Measurements from ENCODE around the gene WDFY4.

DNA sequence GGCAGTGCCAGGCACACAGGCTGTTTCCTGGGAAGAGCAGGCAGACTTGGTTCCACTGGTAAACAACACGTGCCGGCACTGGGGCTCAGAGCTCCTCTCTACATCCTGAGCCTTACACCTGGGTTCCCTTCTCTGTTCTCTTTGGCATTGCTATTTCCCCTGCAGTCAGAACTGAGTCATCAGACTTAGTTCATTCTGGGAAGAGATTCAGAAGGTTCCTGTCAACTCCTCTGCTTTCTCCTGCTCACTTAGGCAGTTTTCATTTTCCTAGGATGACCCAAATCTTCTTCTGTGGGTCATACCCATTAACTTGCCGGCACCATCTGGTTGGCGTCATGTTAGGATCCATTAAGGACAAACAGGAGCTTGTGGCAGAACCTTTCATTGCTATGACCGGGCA, 288.4 kb downstream of the WDFY4 start:
- TF ChIP-seq, protein P1, sequence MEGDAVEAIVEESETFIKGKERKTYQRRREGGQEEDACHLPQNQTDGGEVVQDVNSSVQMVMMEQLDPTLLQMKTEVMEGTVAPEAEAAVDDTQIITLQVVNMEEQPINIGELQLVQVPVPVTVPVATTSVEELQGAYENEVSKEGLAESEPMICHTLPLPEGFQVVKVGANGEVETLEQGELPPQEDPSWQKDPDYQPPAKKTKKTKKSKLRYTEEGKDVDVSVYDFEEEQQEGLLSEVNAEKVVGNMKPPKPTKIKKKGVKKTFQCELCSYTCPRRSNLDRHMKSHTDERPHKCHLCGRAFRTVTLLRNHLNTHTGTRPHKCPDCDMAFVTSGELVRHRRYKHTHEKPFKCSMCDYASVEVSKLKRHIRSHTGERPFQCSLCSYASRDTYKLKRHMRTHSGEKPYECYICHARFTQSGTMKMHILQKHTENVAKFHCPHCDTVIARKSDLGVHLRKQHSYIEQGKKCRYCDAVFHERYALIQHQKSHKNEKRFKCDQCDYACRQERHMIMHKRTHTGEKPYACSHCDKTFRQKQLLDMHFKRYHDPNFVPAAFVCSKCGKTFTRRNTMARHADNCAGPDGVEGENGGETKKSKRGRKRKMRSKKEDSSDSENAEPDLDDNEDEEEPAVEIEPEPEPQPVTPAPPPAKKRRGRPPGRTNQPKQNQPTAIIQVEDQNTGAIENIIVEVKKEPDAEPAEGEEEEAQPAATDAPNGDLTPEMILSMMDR (IDR thresholded peaks at IDR 0.05; ENCODE audit: insufficient read depth, low read length, poor library complexity, severe bottlenecking): no peak
- no peak for TF ChIP-seq EZH2phosphoT487 (conservative IDR thresholded peaks at IDR 0.05; ENCODE audit: low read length)
